ENCODE data around the gene RAB7B.

The RAB7B gene

DNA sequence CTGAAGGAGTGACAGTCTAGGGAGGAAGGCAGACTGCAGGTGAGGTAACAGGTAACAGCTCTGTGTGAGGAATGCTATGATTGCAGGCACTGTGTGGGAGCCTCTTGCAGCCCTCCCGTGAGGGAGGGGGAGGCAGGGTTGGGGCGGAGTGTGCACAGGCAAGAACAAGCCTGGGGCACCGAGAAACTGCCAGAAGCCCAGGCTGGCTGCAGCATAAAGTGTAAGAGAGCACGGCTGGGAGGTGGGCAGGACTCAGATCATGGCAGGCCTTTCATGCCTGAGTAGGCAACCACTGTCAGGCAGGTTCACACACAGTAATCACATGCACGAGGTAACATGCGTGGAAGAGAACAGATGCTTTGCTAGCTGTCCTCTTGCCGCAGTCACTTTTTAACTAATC, 38.4 kb upstream of the RAB7B start:
- no peak overlapping the region for H3K4me3 ChIP-seq (ENCODE audit: low read depth, low read length)
- TF ChIP-seq, protein P1, sequence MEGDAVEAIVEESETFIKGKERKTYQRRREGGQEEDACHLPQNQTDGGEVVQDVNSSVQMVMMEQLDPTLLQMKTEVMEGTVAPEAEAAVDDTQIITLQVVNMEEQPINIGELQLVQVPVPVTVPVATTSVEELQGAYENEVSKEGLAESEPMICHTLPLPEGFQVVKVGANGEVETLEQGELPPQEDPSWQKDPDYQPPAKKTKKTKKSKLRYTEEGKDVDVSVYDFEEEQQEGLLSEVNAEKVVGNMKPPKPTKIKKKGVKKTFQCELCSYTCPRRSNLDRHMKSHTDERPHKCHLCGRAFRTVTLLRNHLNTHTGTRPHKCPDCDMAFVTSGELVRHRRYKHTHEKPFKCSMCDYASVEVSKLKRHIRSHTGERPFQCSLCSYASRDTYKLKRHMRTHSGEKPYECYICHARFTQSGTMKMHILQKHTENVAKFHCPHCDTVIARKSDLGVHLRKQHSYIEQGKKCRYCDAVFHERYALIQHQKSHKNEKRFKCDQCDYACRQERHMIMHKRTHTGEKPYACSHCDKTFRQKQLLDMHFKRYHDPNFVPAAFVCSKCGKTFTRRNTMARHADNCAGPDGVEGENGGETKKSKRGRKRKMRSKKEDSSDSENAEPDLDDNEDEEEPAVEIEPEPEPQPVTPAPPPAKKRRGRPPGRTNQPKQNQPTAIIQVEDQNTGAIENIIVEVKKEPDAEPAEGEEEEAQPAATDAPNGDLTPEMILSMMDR (IDR thresholded peaks at IDR 0.05; ENCODE audit: borderline replicate concordance, insufficient read depth, low read depth, low read length) = no peak

DNA sequence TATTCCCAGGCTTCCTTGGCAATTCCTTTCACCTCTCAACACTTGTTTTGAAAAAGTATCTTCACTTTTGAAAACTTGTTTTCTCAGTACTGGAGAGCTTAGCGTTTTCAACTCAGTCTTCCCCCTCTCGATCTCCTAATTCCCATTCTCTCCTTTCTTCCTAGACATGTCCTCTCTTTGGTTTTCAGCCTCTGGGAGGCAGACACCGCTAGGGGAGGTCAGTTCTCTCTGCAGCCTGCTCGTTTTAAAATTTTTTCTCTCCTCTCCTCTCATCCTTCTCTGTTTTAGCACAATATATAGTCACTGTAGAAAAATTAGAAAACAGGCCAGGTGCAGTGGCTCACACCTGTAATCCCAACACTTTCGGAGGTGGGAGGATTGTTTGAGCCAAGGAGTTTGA, 37.1 kb upstream of the RAB7B start:
- TF ChIP-seq, protein P1 (IDR thresholded peaks at IDR 0.05; ENCODE audit: borderline replicate concordance, insufficient read depth, low read depth, low read length) = no peak
- H3K4me3 ChIP-seq (ENCODE audit: low read depth, low read length) = no peak overlapping the region

DNA sequence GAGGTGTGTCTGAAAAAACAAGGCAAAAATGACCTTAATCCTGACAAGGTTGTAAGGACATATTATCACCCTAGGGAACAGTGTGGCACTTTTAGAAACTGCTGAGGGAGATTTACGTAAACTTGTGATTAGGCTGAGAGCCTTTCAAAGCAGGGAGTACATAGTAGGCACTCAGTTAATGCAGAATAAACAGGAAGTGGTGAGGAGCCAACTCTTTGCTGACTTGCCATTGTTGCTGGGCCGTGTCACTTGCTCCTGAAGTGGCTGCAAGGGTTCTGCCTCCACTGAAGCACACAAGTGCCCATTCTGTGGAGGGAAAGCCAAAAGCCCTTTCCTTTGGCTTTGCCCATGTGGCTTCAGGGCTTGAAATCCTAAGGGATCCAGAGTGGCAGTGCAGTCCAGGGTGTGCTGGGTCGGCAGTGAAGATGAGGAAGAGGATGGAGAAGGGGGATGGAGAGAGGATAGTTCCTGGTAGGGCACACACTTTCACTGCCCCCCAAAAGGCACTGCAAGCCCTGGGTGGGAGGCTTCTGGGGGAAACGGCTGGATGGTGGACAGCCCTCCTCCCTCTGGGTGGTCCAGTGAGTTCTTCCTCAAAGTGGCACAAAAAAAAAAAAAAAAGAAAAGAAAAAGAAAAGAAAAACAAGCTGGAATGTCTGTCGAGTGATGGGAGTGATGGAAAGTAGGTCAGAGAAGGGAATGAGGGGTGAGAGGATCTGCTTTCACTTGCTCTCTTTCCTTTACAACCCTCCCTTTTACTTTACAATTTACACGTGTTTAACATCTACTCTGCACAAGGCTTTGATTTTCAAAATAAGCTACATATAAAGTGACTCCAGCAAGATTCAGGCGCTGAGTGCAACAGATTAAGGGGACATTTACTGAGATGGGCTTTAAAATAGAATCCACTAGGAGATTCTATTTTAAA, 36.1 kb upstream of the RAB7B start:
- no peak overlapping the region for H3K4me3 ChIP-seq (ENCODE audit: low read depth, low read length)
- TF ChIP-seq, protein P1 (IDR thresholded peaks at IDR 0.05; ENCODE audit: borderline replicate concordance, insufficient read depth, low read depth, low read length) = no peak

DNA sequence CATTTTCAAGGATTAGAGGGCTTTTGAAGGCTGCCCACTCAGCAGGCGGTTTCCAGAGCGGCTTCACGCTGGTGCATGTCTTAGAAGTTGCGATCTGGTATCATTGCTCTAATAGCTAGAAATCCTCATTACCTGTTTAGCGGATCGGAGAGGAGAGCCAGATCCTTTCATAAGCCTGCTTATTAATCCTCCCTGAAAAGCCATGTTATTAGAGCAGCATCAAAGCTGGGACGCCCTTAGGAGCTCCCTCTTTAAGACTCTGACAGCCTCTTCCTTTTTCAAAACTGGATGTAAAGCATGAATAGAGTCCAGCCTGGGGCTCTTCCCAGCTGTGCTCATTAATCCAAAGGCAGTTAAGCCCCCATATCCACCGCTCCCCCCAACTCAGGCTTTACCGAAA, 34.4 kb upstream of the RAB7B start:
- TF ChIP-seq, protein P1 (IDR thresholded peaks at IDR 0.05; ENCODE audit: borderline replicate concordance, insufficient read depth, low read depth, low read length) = no peak
- no peak overlapping the region for H3K4me3 ChIP-seq (ENCODE audit: low read depth, low read length)

DNA sequence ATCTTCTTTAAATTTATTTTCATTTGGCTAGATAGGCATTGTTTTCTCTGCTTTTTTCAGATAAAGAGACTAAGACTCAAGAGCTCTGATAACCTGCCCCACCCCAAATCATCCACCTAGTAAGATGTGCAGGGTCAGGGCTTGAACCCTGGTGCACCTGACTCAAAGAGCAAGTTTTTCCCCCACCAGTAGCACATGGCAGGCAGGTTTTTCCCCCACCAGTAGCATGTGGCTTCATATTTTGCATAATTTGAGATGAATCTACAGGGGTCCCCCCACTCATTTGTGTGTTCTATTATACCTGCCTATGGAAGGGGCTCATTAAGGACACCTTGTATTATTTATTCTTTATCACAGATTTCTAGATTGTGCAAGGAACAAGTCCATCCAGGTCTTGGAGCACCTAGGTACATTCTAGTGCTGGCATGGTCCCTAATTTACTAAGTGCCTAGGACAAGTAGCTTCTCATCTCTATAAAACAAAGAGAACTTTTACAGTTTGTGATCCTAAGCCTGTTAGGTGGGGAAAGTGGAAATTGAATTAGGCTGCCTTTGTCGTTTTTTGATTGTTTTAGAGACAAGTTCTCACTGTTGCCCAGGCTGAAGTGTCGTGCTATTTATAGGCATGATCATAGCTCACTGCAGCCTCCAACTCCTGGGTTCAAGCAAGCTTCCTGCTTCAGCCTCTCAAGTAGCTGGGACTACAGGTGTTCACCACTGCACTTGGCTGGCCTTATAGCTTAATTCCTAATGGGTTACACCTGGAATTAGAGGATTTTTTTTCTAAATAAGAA, 33.7 kb upstream of the RAB7B start:
- TF ChIP-seq, protein P1 (IDR thresholded peaks at IDR 0.05; ENCODE audit: borderline replicate concordance, insufficient read depth, low read depth, low read length) = no peak
- no peak overlapping the region for H3K4me3 ChIP-seq (ENCODE audit: low read depth, low read length)

DNA sequence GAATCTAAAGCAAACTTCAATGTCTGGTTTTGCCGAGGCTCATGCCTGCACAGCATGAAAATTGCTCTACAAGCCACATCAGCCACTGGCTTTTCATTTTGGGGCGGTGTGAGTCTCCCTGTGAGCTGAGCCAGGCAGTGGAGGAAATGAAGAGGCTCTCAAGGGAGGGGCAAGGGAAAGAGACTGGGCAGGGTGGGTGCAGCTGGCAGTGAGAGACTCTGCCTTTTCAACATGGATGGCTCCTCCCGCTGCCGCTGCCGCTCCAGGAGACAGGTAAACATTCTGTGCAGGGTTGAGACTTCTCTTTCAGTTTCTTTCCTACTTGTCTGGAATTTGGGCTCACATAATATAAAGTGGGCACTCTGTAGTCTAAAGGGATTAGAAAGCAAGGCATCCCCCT, 31.8 kb upstream of the RAB7B start:
- no peak overlapping the region for H3K4me3 ChIP-seq (ENCODE audit: low read depth, low read length)
- TF ChIP-seq, protein P1 (IDR thresholded peaks at IDR 0.05; ENCODE audit: borderline replicate concordance, insufficient read depth, low read depth, low read length) = no peak
